Upper lobe of right lung (tissue), 1 donor: ENCODE data around the gene KLKB1. TPM values are rescaled to one million over a fixed set of nuclear protein-coding genes. Genes with fewer than 3 reads are reported as not detected.

Experiments
- ATAC-seq: fragments of 200-7000 bp; cut with Tn5 transposase; one replicate; pipeline ENCODE4 v1.9.1; 2020; ENCODE audit warnings: mild to moderate bottlenecking, moderate library complexity
- DNase-seq: peaks from one replicate; pipeline ENCODE4 v3.0.0-alpha.2; 2020
- H3K27ac ChIP-seq: fragments of 200-600 bp; one replicate; pipeline ENCODE4 v1.8.0; 2022
- H3K27me3 ChIP-seq: fragments of 200-600 bp; one replicate; pipeline ENCODE4 v1.8.0; 2022; ENCODE audit warnings: mild to moderate bottlenecking
- H3K36me3 ChIP-seq: fragments of 200-600 bp; one replicate; pipeline ENCODE4 v1.8.0; 2022
- H3K4me1 ChIP-seq: fragments of 200-600 bp; one replicate; pipeline ENCODE4 v1.8.0; 2022
- H3K4me3 ChIP-seq: fragments of 200-600 bp; one replicate; pipeline ENCODE4 v1.8.0; 2022; ENCODE audit warnings: mild to moderate bottlenecking
- H3K9me3 ChIP-seq: fragments of 200-600 bp; one replicate; pipeline ENCODE4 v1.8.0; 2022
- CTCF ChIP-seq: fragments of 200-600 bp; IDR thresholded peaks from one replicate; pipeline ENCODE4 v1.8.0; 2022; ENCODE audit warnings: antibody characterized with exemption
- intact Hi-C: fragments of 100-400 bp; cut with DNase I; formaldehyde crosslinking; loops from one replicate; pipeline ENCODE4 v1.11.0; 2022
- total RNA-seq: library from RNA; stranded (reverse); fragmentation: NEBNext Ultra II Directional; extraction: Animal tissue kit (Norgen Biotek cat#: 25700); gene quantifications from one replicate; pipeline ENCODE4 v1.2.1, GENCODE V29; 2021
- donor health status: DM: no; HTN: yes; CAD: no; lungs with severe emphysema.

Gene KLKB1
- total RNA-seq, 1 donor from 2014 or later = 1.5 TPM

GRCh38 chr4:186286581-186286980 is 59.3 kb downstream of the KLKB1 start:
- no peak for ATAC-seq
- TF ChIP-seq CTCF = no peak
- Histone ChIP-seq H3K4me1 (no peaks in the 10 kb centered on the region), H3K4me3 (no peak overlapping the region), H3K27ac (no peak overlapping the region), H3K27me3 (no peaks in the 10 kb centered on the region), H3K36me3 (no peaks in the 10 kb centered on the region), H3K9me3 (no peaks in the 10 kb centered on the region)
- DNase-seq = no peak
- intact Hi-C loops = no loop called here

DNA sequence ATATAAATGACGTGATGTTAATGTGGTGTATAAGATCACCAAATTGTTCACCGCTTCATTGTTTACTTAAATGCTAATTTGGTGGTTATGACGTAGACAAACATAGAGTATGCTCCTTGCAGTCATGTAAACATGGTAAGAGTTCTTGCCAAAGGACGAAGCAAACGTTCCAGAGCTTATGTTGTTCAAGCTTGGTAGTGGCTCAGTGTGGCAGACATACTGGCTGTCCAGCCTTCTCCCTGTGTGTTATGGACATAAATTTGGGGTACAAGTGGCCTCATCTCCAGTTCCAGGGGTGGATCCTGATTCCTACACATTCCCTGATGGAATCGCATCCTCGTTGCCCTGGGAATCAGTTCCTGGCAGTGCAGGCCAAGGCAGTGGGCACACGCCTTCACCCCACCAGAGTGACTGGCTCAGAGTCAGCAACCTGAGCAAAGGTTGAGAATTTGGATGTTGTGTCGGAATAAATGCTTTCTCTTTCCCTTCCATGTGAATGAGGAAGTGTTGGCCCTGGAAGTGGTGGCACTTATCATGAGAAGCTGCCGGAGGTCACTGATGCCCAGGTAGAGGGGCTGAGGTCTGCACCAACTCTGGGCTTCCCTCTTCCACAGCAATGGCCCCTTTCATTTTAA is 64.1 kb downstream of the KLKB1 start:
- H3K9me3 ChIP-seq = no peaks in the 10 kb centered on the region
- no peak overlapping the region for H3K27ac ChIP-seq
- no peaks in the 10 kb centered on the region for H3K36me3 ChIP-seq
- intact Hi-C loops = loop anchor here (10.0 kb wide), 1 partner anchor 293 kb away; no protein-coding TSS in a partner anchor
- no peak for TF ChIP-seq CTCF
- ATAC-seq (no peak), DNase-seq (no peak)
- H3K4me3 ChIP-seq = no peak overlapping the region
- H3K4me1 ChIP-seq = no peaks in the 10 kb centered on the region
- no peaks in the 10 kb centered on the region for H3K27me3 ChIP-seq

DNA sequence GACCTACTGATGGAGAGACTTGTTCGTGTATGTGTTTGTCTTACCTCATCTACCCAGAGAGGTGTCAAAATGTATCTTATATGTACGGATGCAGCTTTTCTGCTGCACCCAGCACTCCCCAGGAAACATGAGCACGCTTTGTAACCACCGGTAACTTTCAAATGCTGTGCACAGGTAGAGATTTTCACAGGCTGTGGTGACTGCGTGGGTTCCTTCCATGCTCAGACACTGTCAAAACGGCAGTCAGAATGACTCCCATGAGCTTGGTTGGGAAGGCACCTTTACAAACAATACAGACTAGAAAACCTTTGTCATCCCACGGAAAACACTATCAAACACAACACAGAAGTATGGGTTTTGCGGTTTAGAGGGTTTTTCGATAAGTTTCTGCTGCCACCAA is 66.9 kb downstream of the KLKB1 start:
- Histone ChIP-seq H3K9me3 (no peaks in the 10 kb centered on the region), H3K27me3 (peaks cover 12% of the 10 kb centered on the region), H3K36me3 (no peaks in the 10 kb centered on the region), H3K4me3 (no peak overlapping the region), H3K27ac (no peak overlapping the region), H3K4me1 (no peaks in the 10 kb centered on the region)
- DNase-seq (no peak), ATAC-seq (no peak)
- intact Hi-C loops = loop anchor here (10.0 kb wide), 1 partner anchor 291 kb away; no protein-coding TSS in a partner anchor
- TF ChIP-seq CTCF = no peak

- Histone ChIP-seq H3K9me3 (no peaks in the 10 kb centered on the region), H3K27ac (no peak overlapping the region), H3K36me3 (no peaks in the 10 kb centered on the region), H3K27me3 (peaks cover 12% of the 10 kb centered on the region), H3K4me3 (no peak overlapping the region), H3K4me1 (no peaks in the 10 kb centered on the region)
- intact Hi-C loops = loop anchor here (10.0 kb wide), 1 partner anchor 288 kb away; no protein-coding TSS in a partner anchor
- TF ChIP-seq CTCF = no peak
- ATAC-seq = no peak
- no peak for DNase-seq
These were observed 69.2 kb downstream of the KLKB1 start for GRCh38 chr4:186296481-186296880.

- Histone ChIP-seq H3K36me3 (no peaks in the 10 kb centered on the region), H3K4me3 (no peak overlapping the region), H3K27me3 (peaks cover 12% of the 10 kb centered on the region), H3K4me1 (no peaks in the 10 kb centered on the region), H3K9me3 (no peaks in the 10 kb centered on the region), H3K27ac (no peak overlapping the region)
- ATAC-seq (peak; percentile 48), DNase-seq (no peak)
- intact Hi-C loops = loop anchor here (10.0 kb wide), 1 partner anchor 288 kb away; no protein-coding TSS in a partner anchor
- peak; percentile 68 for TF ChIP-seq CTCF
These were observed 69.8 kb downstream of the KLKB1 start for GRCh38 chr4:186297013-186297645.
